ENCODE data around the gene SCGN.

Gene SCGN

DNA sequence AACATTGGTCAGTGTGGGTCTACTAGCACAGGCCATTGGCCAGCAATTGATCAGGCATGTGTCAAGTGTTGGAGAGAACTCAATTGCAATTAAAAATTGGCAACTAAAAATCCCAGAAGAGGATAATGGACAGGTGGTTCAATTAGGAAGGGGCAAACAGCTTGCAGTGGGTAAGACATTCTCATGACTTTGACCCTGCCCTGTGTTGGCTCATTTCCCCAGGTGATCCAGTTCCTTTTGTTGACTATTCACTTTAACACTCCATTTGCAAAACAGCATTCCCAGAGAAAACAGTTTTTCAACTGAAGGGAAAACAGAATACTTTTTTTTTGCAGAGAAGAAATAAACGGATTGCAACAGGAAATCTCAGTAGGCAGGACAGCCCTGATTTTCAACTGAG lies 28.9 kb upstream of the SCGN start:
- Histone ChIP-seq H3K27me3 (ENCODE audit: control insufficient read depth, insufficient read depth, low read length) (no peaks in the 10 kb centered on the region), H3K9me3 (replicated peaks; ENCODE audit: low read length) (no peaks in the 10 kb centered on the region), H3K4me1 (ENCODE audit: control insufficient read depth, insufficient read depth, low read length) (no peaks in the 10 kb centered on the region), H3K4me2 (ENCODE audit: low read length) (no peak overlapping the region), H3K4me3 (ENCODE audit: low read length) (no peak overlapping the region), H3K9ac (ENCODE audit: low read depth, low read length) (no peak overlapping the region), H3K36me3 (ENCODE audit: insufficient read depth, low read length) (no peaks in the 10 kb centered on the region)

DNA sequence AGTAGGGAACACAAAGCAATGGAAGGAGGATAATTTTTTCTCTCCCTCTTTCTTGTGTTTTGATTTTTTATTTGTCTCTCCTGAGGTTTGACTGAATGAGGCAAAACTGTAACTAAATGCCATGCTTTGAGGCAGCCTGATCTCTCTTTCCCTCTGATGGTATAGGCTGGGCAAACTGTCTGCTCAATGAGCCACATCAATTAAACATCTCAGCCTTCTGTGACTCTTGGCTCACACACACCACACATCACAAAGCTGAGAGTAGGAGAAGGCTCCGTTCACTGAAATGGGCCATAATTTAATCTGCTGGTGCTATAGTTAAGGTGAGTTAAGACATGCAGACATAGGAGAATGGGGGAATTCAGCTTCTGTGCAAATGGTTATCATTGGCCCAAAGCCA lies 28.1 kb upstream of the SCGN start:
- H3K4me2 ChIP-seq (ENCODE audit: low read length), result no peak overlapping the region
- no peaks in the 10 kb centered on the region for H3K27me3 ChIP-seq (ENCODE audit: control insufficient read depth, insufficient read depth, low read length)
- no peak overlapping the region for H3K9ac ChIP-seq (ENCODE audit: low read depth, low read length)
- H3K4me3 ChIP-seq (ENCODE audit: low read length), result no peak overlapping the region
- no peaks in the 10 kb centered on the region for H3K9me3 ChIP-seq (replicated peaks; ENCODE audit: low read length)
- H3K36me3 ChIP-seq (ENCODE audit: insufficient read depth, low read length), result no peaks in the 10 kb centered on the region
- H3K4me1 ChIP-seq (ENCODE audit: control insufficient read depth, insufficient read depth, low read length), result no peaks in the 10 kb centered on the region

DNA sequence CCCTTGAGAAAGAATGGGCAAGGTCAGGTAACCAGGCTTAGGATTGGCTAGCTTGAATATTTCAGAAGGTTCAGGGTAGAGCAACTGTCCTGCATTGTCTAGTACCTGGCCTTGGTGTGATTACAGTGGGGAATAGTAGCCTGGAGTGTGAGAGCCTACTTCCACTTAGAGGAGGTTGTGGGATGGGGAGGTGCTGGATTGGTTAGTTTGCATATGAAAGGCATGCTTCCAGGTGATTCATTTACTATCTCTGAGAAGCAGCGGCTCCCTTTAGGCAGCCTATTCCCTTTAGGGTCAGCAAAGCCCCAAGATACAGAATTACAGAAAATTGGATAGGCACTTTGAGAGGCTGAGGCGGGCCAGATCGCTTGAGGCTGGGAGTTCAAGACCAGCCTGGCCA lies 25.0 kb upstream of the SCGN start:
- Histone ChIP-seq H3K9ac (ENCODE audit: low read depth, low read length) (no peak overlapping the region), H3K9me3 (replicated peaks; ENCODE audit: low read length) (no peaks in the 10 kb centered on the region), H3K4me2 (ENCODE audit: low read length) (no peak overlapping the region), H3K36me3 (ENCODE audit: insufficient read depth, low read length) (no peaks in the 10 kb centered on the region), H3K4me3 (ENCODE audit: low read length) (no peak overlapping the region), H3K27me3 (ENCODE audit: control insufficient read depth, insufficient read depth, low read length) (no peaks in the 10 kb centered on the region), H3K4me1 (ENCODE audit: control insufficient read depth, insufficient read depth, low read length) (no peaks in the 10 kb centered on the region)

DNA sequence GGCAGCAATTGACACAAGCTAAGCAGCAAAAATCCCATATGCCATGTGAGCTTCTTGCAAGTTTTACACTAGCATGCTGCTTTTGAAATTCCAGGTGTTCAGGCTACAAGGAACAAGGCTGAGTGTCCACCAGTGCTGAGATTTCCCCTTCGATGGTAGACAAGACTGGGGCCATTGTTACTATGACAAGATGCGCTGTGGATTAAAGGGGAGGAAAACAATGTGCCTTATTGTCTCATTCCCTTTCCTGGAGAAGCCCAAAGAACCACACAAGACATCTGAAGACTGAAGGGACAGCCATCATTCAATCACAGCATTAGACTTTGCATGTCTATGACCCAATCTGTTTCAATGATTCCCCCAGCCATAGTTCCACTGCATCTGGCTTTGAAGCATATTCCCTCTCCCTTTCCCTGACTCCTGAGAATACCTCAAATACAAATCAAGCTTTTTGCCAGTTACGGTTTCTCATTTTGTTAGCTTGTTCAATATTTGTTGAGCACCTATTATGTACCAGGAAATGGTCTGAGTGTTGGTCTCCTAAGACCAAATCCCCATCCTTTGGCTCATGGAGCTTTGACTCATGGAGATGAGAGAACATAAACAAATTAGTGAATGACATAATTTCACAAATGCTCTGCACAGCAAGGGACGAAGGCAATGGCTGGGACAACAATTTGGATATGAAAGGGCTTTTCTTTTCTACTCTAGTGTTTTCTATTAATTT lies 23.4 kb upstream of the SCGN start:
- H3K4me2 ChIP-seq (ENCODE audit: low read length), result no peak overlapping the region
- H3K4me3 ChIP-seq (ENCODE audit: low read length), result no peak overlapping the region
- no peak overlapping the region for H3K9ac ChIP-seq (ENCODE audit: low read depth, low read length)
- H3K27me3 ChIP-seq (ENCODE audit: control insufficient read depth, insufficient read depth, low read length), result no peaks in the 10 kb centered on the region
- no peaks in the 10 kb centered on the region for H3K36me3 ChIP-seq (ENCODE audit: insufficient read depth, low read length)
- H3K4me1 ChIP-seq (ENCODE audit: control insufficient read depth, insufficient read depth, low read length), result no peaks in the 10 kb centered on the region
- H3K9me3 ChIP-seq (replicated peaks; ENCODE audit: low read length), result no peaks in the 10 kb centered on the region

DNA sequence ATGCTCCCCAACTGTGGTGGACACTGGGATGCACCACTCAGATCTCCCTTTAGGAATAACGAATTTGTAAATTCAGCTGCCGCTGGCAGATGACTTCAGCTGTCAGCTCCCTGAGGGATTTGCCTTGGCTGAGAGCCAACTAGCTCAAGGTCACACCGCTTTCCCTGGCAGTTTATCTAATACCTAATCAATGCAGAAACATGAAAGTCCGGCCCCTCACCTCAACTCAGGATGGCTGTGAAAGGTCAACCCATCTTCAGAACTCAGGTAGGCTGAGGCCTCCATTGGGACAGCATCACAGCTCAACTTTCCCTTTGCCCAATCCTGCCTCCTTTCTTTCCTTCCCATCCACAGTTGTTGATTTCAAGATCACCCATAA lies 22.8 kb upstream of the SCGN start:
- Histone ChIP-seq H3K4me3 (ENCODE audit: low read length) (no peak overlapping the region), H3K27me3 (ENCODE audit: control insufficient read depth, insufficient read depth, low read length) (peaks cover 3% of the 10 kb centered on the region), H3K4me2 (ENCODE audit: low read length) (no peak overlapping the region), H3K9me3 (replicated peaks; ENCODE audit: low read length) (no peaks in the 10 kb centered on the region), H3K9ac (ENCODE audit: low read depth, low read length) (no peak overlapping the region), H3K4me1 (ENCODE audit: control insufficient read depth, insufficient read depth, low read length) (no peaks in the 10 kb centered on the region), H3K36me3 (ENCODE audit: insufficient read depth, low read length) (no peaks in the 10 kb centered on the region)

DNA sequence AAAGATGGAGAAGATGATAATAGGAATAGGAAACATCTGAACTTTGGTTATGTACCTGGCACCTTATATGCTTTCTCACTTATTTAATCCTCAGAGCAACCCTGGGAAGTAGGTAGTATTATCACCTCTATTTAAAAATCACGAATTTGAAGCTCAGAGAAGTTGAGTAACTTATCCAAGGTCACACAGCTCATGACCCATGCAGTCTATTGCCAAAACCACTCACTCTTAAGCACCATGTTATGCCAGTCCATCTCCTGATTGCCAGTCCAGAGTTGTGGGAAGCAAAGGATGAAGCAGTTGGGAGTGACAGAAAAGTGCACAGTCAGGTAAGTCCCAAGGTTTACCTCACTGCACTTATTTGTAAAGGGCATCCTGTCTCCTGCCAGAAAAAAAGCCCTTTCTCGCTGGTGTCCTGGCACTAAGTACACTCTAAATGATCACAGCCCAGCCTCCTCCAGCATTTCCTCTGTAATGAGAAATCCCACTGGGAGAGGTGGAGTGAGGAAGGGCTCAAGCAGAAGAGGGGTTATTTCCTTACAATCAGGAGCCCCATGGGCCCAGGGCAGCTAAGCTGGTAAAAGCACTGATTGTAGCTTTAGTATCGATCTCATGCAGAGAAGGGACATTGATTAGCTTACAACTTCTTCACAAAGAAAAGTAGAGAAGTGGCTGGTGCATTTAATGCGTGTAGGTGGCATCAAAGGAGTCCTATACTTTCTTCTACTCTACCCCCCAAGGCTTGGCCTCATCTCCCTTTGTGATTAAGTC lies 21.3 kb upstream of the SCGN start:
- H3K9ac ChIP-seq (ENCODE audit: low read depth, low read length), result no peak overlapping the region
- H3K4me2 ChIP-seq (ENCODE audit: low read length), result no peak overlapping the region
- H3K27me3 ChIP-seq (ENCODE audit: control insufficient read depth, insufficient read depth, low read length), result peaks cover 10% of the 10 kb centered on the region
- H3K36me3 ChIP-seq (ENCODE audit: insufficient read depth, low read length), result no peaks in the 10 kb centered on the region
- H3K9me3 ChIP-seq (replicated peaks; ENCODE audit: low read length), result no peaks in the 10 kb centered on the region
- no peak overlapping the region for H3K4me3 ChIP-seq (ENCODE audit: low read length)
- no peaks in the 10 kb centered on the region for H3K4me1 ChIP-seq (ENCODE audit: control insufficient read depth, insufficient read depth, low read length)

DNA sequence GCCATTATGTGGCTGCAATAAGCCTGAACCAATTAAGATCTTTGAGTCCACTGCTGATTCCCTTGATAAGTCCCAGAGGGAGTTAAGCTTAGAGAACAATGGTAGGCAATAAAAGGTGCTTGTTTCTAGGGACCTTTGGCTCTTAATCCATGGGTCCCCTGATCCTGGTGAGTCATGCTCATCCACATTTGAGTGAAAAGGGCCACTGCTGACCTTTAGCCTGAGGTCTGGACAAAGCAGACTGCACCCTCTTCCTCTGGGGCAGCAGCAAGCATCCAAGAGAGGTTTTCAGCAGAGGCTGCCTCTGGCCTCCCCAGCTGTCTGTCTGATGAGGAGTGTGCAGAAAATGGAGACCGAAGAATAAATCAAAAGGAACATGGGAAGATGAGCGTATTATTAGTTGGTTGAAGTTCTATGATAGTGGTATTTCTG lies 16.1 kb upstream of the SCGN start:
- H3K4me3 ChIP-seq (ENCODE audit: low read length), result no peak overlapping the region
- H3K27me3 ChIP-seq (ENCODE audit: control insufficient read depth, insufficient read depth, low read length), result peaks cover 14% of the 10 kb centered on the region
- H3K9ac ChIP-seq (ENCODE audit: low read depth, low read length), result no peak overlapping the region

DNA sequence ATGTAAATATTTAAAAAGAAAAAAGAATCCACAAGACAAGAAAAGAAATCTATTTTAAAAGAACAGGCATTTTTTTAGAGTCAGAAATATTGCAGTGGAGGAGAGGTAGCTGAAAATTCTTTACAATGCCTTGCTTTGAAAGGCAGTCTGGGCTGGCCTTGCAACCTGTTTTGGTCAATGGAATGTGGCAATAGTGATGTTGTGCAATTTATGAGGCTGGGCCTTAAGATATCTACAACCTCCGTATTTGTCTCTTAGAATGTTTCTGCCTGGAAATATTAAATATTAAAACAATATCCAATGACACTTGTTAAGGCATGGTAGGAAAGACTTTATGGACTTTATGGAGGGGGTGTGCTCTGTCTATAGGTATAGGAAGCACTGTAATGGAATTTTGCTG lies 14.8 kb upstream of the SCGN start:
- Histone ChIP-seq H3K9ac (ENCODE audit: low read depth, low read length) (no peak overlapping the region), H3K27me3 (ENCODE audit: control insufficient read depth, insufficient read depth, low read length) (peaks cover 20% of the 10 kb centered on the region), H3K9me3 (replicated peaks; ENCODE audit: low read length) (no peaks in the 10 kb centered on the region), H3K36me3 (ENCODE audit: insufficient read depth, low read length) (no peaks in the 10 kb centered on the region), H3K4me1 (ENCODE audit: control insufficient read depth, insufficient read depth, low read length) (no peaks in the 10 kb centered on the region), H3K4me2 (ENCODE audit: low read length) (no peak overlapping the region), H3K4me3 (ENCODE audit: low read length) (no peak overlapping the region)

More for the DNA sequence above, 16.1 kb upstream of the SCGN start:
- Histone ChIP-seq H3K4me2 (ENCODE audit: low read length) (no peak overlapping the region), H3K4me1 (ENCODE audit: control insufficient read depth, insufficient read depth, low read length) (no peaks in the 10 kb centered on the region), H3K9me3 (replicated peaks; ENCODE audit: low read length) (no peaks in the 10 kb centered on the region), H3K36me3 (ENCODE audit: insufficient read depth, low read length) (no peaks in the 10 kb centered on the region)

DNA sequence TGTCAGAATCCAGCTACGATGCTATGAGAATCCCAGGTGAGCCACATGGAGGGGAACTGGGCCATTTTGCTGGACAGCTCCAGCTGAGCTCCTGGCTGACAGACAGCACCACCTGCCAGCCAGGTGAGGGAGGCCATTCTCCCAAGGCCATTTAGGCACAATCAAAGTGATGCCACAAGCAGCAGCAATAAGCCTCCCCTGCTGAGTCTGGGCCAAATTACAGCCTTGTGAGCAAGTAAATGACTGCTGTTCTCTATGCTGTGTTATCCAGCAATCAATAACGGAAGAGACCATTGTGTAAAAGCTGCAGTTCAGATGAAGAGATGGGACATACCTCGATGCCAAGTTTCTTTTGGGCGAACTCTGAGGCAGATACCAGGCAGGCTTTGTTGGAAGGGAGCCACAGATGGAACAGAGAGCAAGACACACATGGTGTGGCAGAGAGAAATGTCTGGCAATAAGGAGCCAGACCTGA lies 14.0 kb upstream of the SCGN start:
- H3K9ac ChIP-seq (ENCODE audit: low read depth, low read length), result no peak overlapping the region
- no peaks in the 10 kb centered on the region for H3K9me3 ChIP-seq (replicated peaks; ENCODE audit: low read length)
- no peaks in the 10 kb centered on the region for H3K4me1 ChIP-seq (ENCODE audit: control insufficient read depth, insufficient read depth, low read length)
- no peak overlapping the region for H3K4me2 ChIP-seq (ENCODE audit: low read length)
- no peak overlapping the region for H3K4me3 ChIP-seq (ENCODE audit: low read length)
- no peaks in the 10 kb centered on the region for H3K36me3 ChIP-seq (ENCODE audit: insufficient read depth, low read length)
- peaks cover 26% of the 10 kb centered on the region for H3K27me3 ChIP-seq (ENCODE audit: control insufficient read depth, insufficient read depth, low read length)

DNA sequence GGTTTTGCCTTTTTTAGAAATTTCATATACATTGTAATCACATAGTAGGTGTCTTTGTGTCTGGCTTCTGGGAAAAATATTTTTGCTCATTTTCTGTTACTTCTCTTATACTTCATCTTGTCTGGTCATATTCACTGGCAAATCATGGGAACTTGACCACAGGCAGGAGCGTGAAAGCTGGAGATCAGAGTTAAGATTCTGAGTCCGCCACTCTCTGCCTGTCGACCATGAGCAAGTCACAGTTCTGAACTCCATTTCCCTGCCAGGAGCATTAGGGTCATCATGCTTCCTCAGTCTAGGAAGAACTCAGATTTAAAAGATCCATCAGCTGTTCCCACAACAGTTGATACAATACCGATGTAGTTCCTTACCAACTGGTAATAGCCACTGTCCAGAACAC lies 12.4 kb upstream of the SCGN start:
- H3K27me3 ChIP-seq (ENCODE audit: control insufficient read depth, insufficient read depth, low read length), result peaks cover 26% of the 10 kb centered on the region
- no peak overlapping the region for H3K4me2 ChIP-seq (ENCODE audit: low read length)
- no peaks in the 10 kb centered on the region for H3K9me3 ChIP-seq (replicated peaks; ENCODE audit: low read length)

DNA sequence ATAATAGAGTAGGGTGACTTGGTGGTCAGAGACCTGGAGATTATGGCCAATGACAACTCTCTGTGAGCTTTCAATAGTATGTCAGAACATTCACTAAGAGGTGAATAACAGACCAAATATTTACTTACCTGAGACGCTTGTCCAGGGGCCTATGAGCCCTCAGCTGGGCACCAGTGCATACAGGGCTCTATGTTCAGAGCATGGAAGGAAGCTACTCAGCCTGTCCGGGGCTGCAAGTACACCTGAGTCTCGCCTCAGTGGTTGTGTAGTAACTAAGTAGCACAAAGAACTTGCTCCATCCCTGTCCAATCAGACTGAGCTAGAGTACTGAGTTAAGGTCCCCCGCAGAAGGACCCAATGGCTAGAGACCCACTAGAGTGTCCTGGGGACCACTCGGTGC lies 11.6 kb upstream of the SCGN start:
- Histone ChIP-seq H3K36me3 (ENCODE audit: insufficient read depth, low read length) (no peaks in the 10 kb centered on the region), H3K4me2 (ENCODE audit: low read length) (no peak overlapping the region), H3K27me3 (ENCODE audit: control insufficient read depth, insufficient read depth, low read length) (peaks cover 25% of the 10 kb centered on the region), H3K4me3 (ENCODE audit: low read length) (no peak overlapping the region), H3K4me1 (ENCODE audit: control insufficient read depth, insufficient read depth, low read length) (no peaks in the 10 kb centered on the region), H3K9me3 (replicated peaks; ENCODE audit: low read length) (no peaks in the 10 kb centered on the region), H3K9ac (ENCODE audit: low read depth, low read length) (no peak overlapping the region)

More for the DNA sequence above, 12.4 kb upstream of the SCGN start:
- Histone ChIP-seq H3K4me3 (ENCODE audit: low read length) (no peak overlapping the region), H3K36me3 (ENCODE audit: insufficient read depth, low read length) (no peaks in the 10 kb centered on the region), H3K9ac (ENCODE audit: low read depth, low read length) (no peak overlapping the region), H3K4me1 (ENCODE audit: control insufficient read depth, insufficient read depth, low read length) (no peaks in the 10 kb centered on the region)

DNA sequence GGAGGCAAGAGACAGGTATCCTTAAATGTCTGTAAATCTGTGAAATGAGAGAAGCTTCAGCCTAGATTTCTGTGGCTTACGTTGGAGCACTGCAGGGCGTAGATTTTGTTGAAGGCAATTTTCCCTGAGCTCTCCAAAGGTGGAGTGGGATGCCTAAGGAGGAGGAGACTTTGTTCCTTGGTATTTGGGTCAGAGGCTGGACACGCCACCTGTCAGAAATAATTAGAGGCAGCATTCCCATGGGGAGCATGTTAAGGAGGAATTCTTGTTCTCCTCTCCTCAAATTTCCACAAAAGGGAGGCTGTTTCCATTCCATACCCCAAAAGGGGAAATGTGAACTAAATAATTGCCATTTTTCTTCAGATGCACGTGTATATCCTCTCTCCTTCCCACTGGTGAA lies 11.1 kb upstream of the SCGN start:
- Histone ChIP-seq H3K9me3 (replicated peaks; ENCODE audit: low read length) (no peaks in the 10 kb centered on the region), H3K4me3 (ENCODE audit: low read length) (no peak overlapping the region), H3K4me2 (ENCODE audit: low read length) (no peak overlapping the region), H3K27me3 (ENCODE audit: control insufficient read depth, insufficient read depth, low read length) (peaks cover 27% of the 10 kb centered on the region), H3K9ac (ENCODE audit: low read depth, low read length) (no peak overlapping the region), H3K36me3 (ENCODE audit: insufficient read depth, low read length) (no peaks in the 10 kb centered on the region), H3K4me1 (ENCODE audit: control insufficient read depth, insufficient read depth, low read length) (no peaks in the 10 kb centered on the region)

Measured in skeletal muscle satellite cell (primary cell).